NB4 (cell line): ENCODE results near the gene TGFBR3L.

Experiments
- DNase-seq: peaks from one replicate; pipeline ENCODE4 v3.0.0; 2010; ENCODE audit warnings: low read depth
- H3K4me3 ChIP-seq: one replicate; pipeline ENCODE4 v1.5.1; 2011; ENCODE audit warnings: mild to moderate bottlenecking, low read depth, low read length, moderate library complexity
- MAX ChIP-seq: IDR thresholded peaks from 2 replicates; pipeline ENCODE4 v1.6.1; 2011; ENCODE audit warnings: low read depth, low read length
- MYC ChIP-seq: IDR thresholded peaks from 2 replicates; pipeline ENCODE4 v1.6.1; 2011; ENCODE audit warnings: low read depth, low read length
- POLR2A ChIP-seq: IDR thresholded peaks from 2 replicates; pipeline ENCODE4 v1.6.1; 2011; ENCODE audit warnings: mild to moderate bottlenecking; ENCODE audit not compliant: insufficient read length; ENCODE audit errors: extremely low read depth
- TF ChIP-seq, protein P1 (sequence below): IDR thresholded peaks from one replicate; pipeline ENCODE4 v1.5.1; 2012; ENCODE audit warnings: low read depth, low read length

Gene TGFBR3L

DNA sequence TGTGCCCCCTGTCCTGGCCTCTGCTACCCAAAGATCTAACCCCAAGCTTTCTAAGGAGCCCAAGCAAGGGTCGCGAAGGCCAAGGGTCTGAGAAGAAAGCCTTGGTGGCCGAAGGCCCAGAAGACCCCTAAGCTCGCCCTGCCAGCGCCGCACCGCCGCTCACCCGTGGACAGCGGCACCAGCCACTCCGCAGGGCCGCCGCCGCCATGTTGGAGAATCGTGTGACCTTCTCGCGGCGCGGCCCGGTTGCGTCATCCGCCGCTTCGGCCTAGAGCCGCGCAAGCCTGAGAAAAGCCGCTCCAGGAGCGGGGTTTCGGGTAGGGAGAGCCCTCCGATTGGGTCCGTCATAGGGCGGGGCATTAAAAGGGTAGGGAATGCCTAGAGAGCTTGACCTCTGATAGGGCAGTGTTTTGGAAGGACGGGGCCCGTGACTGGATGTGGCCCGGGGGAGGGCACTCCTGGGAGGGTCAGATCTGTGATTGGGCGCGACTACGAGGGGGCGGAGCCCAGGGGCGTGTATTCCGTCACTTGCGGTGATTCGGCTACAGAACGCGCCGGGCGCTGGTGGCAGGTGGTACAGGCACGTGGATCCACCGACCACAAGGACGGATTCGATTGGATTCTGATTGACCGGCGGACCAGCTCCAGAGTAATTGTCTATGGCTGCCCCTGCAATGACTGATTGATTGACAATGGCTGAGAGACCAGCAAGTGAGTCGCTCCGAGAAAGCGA, 29.0 kb downstream of the TGFBR3L start, which contains the start of gene TIMM44:
TIMM44 (minus strand) TSS at position 223 of the 733 bp plus-strand sequence; CDS start at position 208, 15 bp downstream.
- DNase-seq = peak; percentile 100
- TF ChIP-seq POLR2A (peak; percentile 97), MYC (peak; percentile 94; the same call in 1 of the 2 replicates), MAX (peak; percentile 98)
- TF ChIP-seq, protein P1, sequence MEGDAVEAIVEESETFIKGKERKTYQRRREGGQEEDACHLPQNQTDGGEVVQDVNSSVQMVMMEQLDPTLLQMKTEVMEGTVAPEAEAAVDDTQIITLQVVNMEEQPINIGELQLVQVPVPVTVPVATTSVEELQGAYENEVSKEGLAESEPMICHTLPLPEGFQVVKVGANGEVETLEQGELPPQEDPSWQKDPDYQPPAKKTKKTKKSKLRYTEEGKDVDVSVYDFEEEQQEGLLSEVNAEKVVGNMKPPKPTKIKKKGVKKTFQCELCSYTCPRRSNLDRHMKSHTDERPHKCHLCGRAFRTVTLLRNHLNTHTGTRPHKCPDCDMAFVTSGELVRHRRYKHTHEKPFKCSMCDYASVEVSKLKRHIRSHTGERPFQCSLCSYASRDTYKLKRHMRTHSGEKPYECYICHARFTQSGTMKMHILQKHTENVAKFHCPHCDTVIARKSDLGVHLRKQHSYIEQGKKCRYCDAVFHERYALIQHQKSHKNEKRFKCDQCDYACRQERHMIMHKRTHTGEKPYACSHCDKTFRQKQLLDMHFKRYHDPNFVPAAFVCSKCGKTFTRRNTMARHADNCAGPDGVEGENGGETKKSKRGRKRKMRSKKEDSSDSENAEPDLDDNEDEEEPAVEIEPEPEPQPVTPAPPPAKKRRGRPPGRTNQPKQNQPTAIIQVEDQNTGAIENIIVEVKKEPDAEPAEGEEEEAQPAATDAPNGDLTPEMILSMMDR = no peak
- H3K4me3 ChIP-seq = peak within 1 kb of the TSS; percentile 99

- TF ChIP-seq, protein P1 = peak; percentile 78
- TF ChIP-seq MAX (peak; percentile 50), POLR2A (no peak), MYC (peak; percentile 45; the same call in 1 of the 2 replicates)
- peak overlapping the region; percentile 85 for H3K4me3 ChIP-seq
- DNase-seq = peak; percentile 99
Measured at GRCh38 chr19:7944177-7944761, 29.6 kb downstream of the TGFBR3L start.

GRCh38 chr19:7947939-7948338, 33.3 kb downstream of the TGFBR3L start:
- no peak overlapping the region for H3K4me3 ChIP-seq
- DNase-seq = no peak
- no peak for TF ChIP-seq MYC
- TF ChIP-seq POLR2A = no peak
- TF ChIP-seq, protein P1 = no peak
- no peak for TF ChIP-seq MAX

GRCh38 chr19:7953060-7953459, 38.4 kb downstream of the TGFBR3L start:
- DNase-seq = peak; percentile 44
- no peak overlapping the region for H3K4me3 ChIP-seq
- TF ChIP-seq MYC (no peak), POLR2A (no peak), MAX (no peak)
- TF ChIP-seq, protein P1 = no peak

DNA sequence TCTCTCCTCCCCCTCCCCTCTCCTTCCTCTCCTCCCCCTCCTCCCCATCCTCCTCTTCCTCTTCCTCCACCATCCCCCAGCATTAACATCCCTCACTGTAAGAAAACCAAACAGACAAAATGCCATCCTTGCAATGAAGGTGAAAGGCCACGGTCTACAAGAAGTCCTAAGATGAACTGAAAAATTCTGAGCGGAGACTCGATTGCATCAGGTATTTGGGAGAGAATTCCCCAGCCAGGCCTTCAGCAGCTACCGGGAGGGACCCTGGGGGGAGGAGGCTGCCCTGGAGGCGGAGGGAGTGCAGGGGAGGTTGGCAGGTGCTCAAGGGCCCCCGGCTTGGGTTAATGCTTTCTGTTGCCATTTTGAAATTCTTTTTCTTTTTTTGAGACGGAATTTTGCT, 38.9 kb downstream of the TGFBR3L start:
- peak; percentile 25 for DNase-seq
- TF ChIP-seq MYC = no peak
- no peak for TF ChIP-seq POLR2A
- no peak for TF ChIP-seq MAX
- TF ChIP-seq, protein P1 = no peak

More for the DNA sequence above, 38.9 kb downstream of the TGFBR3L start:
- no peak overlapping the region for H3K4me3 ChIP-seq
